Measurements from ENCODE around the gene GJA9.
"Not testable (repeated sequence)": the region's sequence is repeated elsewhere in the genome, so short reads cannot be mapped to it uniquely, and the experiment has no call there.

The GJA9 gene

DNA sequence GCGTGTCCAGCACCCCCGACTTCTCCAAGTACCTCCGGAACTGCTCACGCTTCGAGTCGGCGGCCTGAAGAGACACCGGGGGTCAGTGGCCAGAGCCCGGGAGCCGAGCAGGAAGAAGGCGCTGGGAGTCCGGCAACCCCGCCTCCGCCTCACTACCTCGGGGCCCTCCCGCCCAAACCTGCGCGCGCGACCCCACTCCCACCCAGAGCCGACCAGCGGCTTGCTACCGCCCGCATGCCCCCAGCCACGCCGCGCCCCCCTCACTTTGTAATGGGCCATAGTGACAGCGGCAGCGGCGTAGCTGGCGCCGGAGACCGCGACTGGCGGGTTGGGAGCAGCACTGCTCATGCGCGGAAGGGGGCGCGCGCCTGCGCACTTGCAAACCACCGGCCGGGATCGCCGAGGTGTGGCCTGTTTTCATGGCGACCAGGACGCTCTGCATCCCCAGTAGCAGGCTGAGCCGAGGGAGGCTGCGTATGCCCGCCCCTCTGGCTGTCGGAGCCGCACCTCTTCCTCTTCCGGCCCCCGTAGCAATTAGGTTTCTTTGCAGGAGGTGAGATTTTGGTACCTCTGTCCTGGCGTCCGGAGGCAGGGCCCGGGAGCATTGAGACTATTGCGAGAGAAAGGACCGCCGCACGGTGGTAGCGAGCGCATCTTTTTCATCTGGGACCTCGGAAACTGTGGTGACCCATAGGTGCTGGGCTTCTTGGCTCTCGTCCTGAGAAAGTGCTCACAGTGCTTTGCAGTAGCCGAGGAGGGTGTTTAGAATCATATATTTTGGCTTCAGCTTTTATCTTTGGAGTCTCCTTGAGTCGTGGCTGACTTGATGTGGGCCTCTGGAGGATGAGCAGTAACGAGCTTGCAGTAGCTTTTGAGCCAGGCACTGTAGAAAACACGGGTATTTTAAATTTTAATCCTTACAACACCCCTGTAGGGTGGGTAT lies 8.1 kb downstream of the GJA9 start, which contains the start of gene MYCBP:
MYCBP (minus strand) TSS at position 322 of the 943 bp plus-strand sequence; CDS start at position 279, 43 bp downstream.
- DNase-seq (ENCODE audit: low spot score) = peak; percentile 97

DNA sequence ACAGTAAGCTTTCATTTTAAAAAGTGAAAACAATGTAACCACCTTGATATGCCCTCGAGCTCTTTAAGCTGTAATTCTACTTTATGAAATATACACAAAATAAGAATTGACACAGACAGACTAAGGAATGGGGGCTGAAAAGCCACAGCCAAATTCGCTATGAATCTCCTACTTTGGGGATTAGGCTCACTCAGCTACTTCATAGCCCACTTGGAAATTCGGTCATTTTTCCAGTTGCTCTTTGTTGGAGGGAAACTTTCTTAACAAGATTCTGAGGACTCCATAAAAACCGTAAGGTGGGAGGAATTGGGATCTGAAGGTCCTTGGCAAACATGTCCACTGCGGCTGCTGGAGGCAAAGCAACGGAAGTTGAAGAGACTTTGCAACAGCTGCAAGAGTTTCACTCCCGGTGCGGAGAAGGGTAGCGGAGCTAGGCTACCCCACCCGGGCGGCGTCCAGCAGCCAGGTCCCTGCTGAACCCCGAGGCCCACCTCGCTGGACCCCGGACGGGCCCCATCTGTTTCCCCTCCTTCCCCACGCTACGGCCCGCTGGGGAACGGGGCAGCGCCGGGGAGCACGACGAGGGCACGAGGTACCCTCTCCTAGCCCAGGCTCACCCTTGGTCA lies 8.9 kb downstream of the GJA9 start:
- DNase-seq (ENCODE audit: low spot score) = peak; percentile 49

DNA sequence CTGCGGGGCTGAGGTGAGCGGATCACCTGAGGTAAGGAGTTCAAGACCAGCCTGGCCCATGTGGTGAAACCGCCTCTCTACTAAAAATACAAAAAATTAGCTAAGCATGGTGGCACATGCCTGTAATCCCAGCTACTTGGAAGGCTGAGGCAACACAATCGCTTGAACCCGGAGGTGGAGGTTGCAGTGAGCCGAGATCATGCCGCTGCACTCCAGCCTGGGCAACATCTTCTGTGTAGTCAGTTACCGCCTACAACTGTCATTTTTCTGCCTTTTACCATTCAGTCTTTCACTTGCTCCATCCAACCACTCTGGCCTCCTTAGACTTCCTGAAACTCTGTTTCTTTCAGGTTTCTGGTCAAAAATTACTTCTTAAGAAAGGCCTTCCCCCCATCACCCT lies 10.4 kb downstream of the GJA9 start:
- DNase-seq (ENCODE audit: low spot score) = no peak

DNA sequence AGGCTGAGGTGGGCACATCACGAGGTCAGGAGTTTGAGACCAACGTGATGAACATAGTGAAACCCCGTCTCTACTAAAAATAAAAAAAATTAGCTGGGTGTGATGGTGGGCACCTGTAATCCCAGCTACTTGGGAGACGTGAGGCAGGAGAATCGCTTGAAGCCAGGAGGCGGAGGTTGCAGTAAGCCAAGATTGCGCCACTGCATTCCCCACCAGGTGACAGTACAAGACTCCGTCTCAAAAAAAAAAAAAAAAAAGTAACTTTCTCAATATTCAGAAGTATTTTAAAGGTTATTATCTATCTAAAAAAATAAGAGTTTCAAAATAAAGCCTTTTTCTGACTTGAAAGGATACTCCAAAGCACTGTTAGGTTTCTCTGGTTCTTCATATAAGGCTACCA lies 14.2 kb downstream of the GJA9 start:
- no peak for DNase-seq (ENCODE audit: low spot score)

DNA sequence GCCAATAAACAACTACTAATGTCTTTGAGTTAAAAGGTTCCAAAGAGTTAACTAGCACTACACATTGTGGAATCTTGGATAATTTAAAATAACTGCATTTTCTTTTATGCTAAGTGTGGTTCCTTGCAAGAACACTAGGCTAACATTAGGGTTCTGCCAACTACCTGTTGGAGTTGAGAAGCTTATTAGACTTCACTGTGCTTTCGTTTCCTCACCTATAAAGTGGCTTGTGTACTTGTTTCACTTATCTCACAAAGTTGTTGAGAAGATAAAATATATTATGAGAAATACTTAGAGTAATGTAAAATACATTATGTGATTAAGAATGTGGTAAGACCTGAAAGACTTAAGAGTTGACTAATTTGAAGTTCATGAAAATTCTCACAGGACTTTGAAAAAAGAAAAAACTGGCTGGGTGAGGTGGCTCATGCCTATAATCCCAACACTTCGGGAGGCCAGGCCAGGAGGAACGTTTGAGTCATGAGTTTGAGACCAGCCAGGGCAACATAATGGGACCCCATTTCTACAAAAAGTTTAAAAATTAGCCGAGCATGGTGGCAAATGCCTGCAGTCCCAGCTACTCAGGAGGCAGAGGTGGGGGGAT lies 16.2 kb downstream of the GJA9 start:
- DNase-seq (ENCODE audit: low spot score) = no peak

DNA sequence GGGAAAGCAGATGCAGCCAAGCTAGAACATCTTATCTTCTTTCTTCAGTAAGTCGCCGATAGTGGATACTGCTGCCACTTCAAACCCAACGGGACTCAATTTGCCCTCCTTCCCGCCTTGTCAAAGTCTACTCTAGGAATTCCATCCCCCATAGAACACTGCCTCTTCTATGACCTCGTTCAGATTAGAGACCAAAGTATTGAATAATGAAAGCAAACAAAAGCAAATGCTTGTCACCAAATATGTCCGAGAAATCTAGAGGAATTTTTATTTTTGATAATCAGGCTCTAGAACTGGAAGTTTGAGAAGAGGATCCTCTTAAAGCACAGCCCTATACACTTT lies 21.0 kb downstream of the GJA9 start:
- no peak for DNase-seq (ENCODE audit: low spot score)

DNA sequence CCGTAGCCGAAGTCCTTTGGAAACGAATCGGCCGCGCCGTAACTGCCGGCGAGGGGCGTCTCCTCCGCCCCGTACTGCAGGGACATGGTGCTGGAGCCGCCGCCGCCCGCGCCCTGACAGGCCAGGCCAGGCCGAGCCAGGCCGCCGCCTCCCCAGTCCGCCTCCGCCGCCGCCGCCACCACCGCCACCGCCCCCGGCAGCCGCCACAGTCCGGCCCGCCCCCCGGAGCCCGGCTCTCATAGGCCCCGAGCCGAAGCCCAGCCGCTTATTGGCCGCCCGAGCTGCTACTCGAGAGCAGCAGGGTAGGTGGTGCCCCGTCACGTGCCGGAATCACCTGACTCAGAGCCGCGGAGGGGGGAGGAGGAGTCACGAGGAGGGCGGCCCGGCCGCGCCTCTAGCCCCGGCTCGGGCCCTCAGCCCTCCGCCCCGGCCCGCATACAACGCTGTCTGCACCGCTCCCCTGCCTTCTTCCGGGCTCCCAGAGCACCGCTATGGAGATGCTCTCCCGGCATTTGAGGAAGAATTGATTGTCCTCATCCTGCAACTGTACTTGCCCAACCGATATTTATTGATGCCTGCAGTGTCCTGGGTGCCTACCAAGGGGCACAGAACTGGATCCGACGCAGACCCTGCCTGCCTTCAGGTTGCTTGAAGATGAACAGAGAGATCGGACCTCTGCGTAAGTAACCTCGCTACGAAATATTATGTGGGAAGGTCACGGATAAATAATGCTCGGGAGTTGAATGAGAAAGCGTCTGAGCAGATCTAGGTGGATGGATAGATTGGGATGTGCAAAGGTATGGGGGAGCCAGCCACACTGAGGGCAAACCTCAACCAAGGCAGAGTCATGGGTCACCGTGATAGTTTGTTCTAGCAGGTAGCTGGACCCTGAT lies 21.6 kb downstream of the GJA9 start, which contains the start of gene RRAGC:
RRAGC (minus strand) TSS at position 212 of the 893 bp plus-strand sequence; CDS start at position 86, 126 bp downstream.
- DNase-seq (ENCODE audit: low spot score) = peak; percentile 98

DNA sequence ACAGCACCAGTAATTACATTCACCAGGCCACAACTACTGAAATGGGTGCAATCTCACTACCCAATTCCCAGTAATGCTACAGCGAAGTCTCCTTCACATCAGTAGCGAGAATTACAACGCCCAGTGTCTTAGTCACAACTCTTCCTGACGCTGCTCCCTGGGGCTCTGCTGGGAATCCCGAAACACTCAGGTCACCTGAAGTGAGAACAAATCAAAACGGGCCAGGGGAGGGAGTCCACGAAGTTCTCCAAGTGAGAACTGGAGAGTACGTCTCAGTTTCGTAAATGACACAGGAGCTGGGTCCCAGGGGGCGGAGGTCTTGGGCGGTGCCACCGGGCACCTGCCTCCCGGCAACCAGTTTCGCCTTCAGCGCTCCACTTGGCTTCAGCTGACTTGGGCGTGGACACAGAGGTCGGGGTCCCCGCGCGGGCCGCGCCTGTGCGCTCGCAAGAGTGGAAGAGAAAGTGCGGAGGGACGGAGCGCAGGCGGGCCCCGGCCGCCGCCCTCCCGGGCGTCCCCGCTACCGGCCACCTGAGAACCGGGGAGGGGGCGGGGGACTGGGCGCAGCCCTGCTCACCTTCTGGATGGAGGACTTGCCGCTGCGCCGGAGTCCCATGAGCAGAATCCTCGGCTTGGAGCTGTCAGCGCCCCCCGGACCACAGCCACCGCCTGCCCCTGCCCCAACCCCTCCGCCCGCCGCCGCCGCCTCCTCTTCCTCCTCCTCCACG lies 22.4 kb downstream of the GJA9 start:
- DNase-seq (ENCODE audit: low spot score) = peak; percentile 76

DNA sequence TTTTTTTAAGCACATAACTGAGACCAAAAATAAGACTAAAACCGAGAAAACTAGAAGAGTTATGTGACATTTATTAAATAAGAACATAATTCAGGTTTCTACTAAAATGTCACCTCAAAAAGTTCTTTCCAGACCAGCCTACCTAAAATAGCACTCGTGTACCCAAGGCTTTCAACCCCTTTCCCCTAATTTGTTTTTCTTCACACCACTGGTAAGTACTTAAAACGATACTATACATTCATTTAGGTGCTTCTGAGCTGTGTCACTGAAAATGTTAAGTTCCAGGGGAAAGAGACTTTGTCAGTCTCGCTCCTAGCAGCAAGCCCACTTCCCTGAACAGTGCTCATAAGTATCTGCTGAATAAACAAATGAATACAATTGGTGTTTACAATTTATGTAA lies 28.6 kb downstream of the GJA9 start:
- DNase-seq (ENCODE audit: low spot score) = no peak

DNA sequence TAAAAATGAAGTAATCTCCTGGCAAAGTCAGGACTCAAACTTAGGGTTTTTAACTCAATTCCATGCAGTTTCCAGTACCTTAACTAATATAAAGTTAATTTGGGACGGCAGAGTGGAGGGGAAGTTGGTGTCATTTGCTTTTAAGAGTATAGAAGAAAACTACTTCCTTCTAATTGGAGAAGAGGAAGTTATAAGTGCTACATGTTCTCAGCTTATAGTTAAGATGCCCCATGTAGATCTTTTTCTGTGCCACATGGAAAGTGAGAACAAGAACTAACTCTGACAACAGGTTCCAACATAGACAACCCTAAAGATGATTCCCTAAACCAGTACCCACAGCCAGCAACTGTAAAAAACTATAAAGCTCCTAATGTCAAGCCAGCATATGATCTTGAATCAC lies 33.3 kb downstream of the GJA9 start:
- DNase-seq (ENCODE audit: low spot score) = peak; percentile 44

DNA sequence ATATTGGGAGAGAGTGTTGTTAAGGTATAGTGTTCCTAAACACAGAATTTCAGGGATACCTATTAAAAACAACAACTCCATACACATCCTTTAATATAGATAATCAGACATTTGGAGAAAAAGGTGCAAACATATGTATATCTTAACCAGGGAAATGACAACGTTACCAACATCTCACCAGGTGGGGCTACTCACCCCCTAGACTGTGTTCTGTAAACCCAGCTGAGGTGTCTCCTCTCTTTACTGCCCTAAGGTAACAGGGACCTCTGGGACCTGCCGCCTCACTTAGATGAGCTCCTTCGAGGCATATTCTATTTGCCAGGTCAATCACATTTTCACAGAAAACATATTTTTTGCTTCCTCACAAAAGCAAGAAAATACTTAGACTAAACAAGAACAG lies 35.2 kb downstream of the GJA9 start:
- DNase-seq (ENCODE audit: low spot score) = no peak

DNA sequence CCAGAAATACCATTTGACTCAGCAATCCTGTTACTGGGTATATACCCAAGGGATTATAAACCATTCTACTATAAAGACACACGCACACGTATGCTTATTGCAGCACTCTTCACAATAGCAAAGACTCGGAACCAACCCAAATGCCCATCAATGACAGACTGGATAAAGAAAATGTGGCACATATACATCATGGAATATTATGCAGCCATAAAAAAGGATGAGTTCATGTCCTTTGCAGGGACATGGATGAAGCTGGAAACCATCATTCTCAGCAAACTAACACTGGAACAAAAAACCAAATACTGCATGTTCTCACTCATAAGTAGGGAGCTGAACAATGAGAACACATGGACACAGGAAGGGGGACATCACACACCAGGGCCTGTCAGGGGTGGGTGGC lies 36.3 kb downstream of the GJA9 start:
- not testable (repeated sequence) for DNase-seq (ENCODE audit: low spot score)

DNA sequence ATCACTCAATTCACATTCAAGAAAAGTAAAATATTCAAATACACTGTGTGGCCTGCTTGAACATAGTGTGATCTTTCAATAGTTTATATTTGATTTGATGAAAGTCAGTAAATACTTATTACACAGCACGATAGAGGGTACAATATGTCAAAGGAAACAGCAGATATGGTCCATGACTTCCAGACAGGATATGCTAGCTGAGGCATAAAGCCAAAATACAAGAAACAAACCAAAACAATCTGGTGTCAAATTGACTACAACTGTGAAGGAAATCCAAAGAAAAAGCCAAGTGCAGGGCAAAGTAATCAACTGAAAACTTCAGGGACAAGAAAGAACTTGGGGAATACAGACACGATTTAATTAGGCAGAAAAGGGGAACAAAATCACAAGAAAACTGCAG lies 41.1 kb downstream of the GJA9 start:
- no peak for DNase-seq (ENCODE audit: low spot score)

DNA sequence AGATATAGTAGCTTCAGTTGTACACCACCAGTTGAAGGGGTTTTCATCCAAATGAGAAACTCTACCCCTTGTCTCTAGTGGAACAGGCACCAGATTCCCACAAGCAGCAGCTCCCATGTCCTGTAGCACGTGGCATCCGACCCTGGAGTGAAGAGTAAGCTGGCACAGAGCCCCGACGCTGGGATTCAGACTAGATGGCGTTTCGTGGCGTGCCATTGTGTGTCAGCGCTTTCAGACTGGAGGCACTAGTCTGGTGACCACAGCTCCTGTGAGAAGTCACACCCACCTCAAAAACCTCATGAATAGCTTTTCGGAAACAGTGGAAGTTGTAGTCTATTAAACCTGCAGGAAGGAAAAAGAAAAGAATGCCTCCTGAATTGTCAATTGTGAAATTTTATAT lies 42.0 kb downstream of the GJA9 start:
- DNase-seq (ENCODE audit: low spot score) = no peak

DNA sequence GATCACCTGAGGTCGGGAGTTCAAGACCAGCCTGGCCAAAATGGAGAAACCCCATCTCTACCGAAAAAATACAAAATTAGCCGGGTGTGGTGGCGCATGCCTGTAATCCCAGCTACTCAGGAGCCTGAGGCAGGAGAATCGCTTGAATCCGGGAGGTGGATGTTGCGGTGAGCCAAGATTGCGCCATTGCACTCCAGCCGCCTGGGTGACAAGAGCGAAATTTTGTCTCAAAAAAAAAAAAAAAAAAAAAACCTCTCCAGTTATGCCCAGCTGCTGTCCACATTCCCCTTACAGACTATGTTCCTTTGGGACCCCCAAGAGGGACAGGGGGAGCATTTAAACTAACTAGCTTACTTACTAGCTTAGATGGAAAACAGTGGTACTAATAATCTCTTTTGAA lies 45.1 kb downstream of the GJA9 start:
- DNase-seq (ENCODE audit: low spot score) = not testable (repeated sequence)

DNA sequence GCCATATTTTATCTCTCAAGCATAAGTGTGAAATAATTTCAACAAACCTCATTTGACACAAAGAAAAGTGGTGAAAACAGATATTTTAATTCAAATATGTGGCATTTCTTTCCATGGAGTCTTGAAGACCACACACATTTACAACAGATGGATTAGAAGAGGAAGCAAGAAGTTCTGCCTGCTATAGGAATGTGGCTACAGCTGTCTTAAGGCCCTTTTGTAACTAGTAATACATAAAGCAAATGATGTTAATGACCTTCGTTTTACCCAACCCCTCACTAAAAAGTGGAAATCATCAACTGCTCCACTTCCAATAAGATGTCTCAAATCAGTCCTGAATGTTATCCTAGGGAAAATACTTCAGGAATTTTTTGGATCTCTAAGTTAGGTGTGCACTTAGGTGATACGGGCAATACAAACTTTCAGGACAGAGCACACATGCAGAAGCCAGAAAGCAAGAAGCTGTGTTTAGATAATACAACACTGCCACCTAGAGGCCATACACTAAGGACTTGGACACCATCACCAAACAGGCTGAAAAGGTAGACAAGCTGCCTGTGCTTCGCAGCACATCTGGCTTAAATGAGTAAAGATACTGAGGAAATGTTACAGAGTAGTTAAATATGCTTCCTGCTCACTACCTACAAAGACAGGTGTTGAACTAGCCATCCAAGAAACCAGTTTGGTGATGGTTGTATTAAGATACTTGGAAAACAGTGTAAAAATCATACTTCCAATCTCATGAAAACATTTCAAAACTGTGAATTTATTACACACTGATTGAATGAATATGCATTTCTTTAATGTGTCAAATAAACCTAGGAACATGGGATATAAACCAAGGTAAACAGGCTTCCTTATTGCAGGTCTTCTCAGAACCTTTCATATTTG lies 46.2 kb downstream of the GJA9 start:
- DNase-seq (ENCODE audit: low spot score) = peak; percentile 90

DNA sequence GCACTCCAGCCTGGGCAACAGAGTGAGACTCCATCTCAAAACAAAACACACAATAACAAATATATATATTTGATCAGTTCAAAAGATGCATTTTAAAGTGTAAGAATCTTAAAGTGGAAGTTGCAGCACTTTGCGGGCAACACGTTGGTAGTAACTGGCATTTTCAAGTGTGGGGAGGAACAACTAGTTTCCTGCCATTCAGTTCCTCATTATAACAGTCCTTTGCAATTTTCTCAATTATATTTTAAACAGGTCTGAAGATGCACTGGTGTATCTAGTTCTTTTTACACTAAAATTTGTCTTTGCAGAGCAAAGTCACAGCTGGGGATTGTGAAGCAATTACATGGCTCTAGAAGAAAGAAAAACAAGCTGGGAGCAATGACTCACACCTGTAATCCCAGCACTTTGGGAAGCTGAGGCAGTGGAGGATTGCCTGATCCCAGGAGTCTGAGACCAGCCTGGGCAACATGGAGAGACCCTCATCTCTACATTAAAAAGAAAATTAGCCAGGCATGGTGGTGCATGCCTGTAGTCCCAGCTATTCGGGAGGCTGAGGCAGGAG lies 47.1 kb downstream of the GJA9 start:
- DNase-seq (ENCODE audit: low spot score) = no peak

DNA sequence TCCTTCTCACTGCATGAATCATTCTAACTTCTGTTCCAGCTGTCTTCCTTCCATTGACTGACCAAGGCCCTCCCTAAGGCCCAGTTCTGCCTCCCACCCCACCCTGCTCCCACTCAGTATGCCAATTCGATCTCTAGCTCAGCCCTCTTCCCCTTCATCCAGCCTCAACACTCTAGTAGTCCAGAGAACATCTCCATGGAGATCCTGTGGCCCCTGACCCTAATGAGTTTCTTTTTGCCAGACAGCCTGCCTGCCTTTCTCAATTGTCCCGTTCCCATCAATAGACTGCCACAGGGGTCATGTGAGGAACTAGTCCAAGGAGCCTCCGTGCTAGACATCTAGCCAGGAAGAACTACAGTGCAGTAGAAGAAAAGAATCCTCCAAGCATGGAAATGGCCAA lies 48.2 kb downstream of the GJA9 start:
- DNase-seq (ENCODE audit: low spot score) = no peak

DNA sequence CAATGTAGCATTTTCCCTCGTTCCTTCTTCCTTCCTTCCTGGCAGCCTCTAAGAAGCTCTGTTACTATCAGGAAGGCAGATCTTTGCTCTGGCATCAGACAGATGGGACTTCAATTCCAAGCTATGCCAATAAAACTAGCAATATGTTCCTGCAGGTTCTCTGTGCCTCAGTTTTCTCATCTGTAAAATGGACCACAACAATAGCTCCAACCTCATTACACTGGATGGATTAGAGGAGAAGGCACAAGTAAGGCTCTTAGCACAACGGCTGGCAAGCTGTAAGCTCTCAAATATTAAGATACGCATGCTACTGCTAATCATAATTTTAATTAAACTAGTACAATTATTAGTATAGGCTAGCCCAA lies 49.0 kb downstream of the GJA9 start:
- no peak for DNase-seq (ENCODE audit: low spot score)

Measured in NAMALWA (cell line).